Cardiac ventricle fibroblast (primary cell): ENCODE measurements around the gene ALCAM. TPM values are rescaled to one million over a fixed set of nuclear protein-coding genes. Genes with fewer than 3 reads are reported as not detected.

Source experiments
- total RNA-seq: library from RNA; depleted of rRNA; stranded (reverse); fragments of >200 nt; gene quantifications from 2 replicates; pipeline ENCODE4 v1.2.3, GENCODE V29; 2015

ALCAM gene
- total RNA-seq, result 9.3 and 11.7 TPM in 2 replicates

DNA sequence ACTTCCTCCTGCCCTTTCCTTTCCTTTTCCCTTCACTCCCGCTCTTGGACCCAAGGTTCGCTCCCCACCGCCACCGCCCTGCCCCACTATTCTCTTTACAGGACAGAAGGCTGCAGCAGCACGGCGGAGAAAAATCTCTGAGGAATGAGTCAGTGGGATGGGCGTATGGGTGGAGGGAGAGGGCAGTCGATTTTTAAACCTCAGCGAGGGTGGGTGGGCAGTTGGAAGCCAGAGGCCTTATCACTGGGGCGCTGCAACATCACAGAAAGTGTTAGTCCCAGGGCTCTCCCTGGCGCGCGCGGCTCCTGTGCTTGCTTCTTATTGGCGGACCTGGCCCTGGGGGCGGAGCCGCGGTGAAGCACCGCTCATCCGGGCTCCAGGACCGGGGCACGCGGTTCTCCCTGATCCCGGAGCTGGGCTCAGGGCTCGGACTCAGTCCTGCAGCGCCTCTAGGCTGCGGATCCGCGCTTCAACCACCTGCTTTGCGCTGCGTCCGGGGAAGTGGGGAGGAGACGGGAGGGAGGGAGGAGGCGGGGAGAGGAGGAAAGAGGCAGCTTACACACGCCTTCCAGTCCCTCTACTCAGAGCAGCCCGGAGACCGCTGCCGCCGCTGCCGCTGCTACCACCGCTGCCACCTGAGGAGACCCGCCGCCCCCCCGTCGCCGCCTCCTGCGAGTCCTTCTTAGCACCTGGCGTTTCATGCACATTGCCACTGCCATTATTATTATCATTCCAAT is at the start of gene ALCAM:
Gene ALCAM (plus strand): TSS at position 584 of the 737 bp plus-strand sequence.

